ENCODE results near the gene TLE3.

GRCh38 chr15:70072479-70072878 is 25.2 kb downstream of the TLE3 start:
- TF ChIP-seq, protein P1, sequence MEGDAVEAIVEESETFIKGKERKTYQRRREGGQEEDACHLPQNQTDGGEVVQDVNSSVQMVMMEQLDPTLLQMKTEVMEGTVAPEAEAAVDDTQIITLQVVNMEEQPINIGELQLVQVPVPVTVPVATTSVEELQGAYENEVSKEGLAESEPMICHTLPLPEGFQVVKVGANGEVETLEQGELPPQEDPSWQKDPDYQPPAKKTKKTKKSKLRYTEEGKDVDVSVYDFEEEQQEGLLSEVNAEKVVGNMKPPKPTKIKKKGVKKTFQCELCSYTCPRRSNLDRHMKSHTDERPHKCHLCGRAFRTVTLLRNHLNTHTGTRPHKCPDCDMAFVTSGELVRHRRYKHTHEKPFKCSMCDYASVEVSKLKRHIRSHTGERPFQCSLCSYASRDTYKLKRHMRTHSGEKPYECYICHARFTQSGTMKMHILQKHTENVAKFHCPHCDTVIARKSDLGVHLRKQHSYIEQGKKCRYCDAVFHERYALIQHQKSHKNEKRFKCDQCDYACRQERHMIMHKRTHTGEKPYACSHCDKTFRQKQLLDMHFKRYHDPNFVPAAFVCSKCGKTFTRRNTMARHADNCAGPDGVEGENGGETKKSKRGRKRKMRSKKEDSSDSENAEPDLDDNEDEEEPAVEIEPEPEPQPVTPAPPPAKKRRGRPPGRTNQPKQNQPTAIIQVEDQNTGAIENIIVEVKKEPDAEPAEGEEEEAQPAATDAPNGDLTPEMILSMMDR (IDR thresholded peaks at IDR 0.05; ENCODE audit: insufficient read depth, low read depth, low read length), result no peak
- TF ChIP-seq EZH2 (IDR thresholded peaks at IDR 0.05; ENCODE audit: insufficient read depth, low read length), result no peak

Measured in astrocyte (in vitro differentiated cells and primary cell).